GM19452 (cell line): Measurements from ENCODE around the gene CXCL17.

Experiments used
- ATAC-seq: cut with Tn5 transposase; IDR thresholded peaks from one replicate; pipeline ENCODE4 v1.9.1; 2021; ENCODE audit not compliant: unreplicated experiment

The CXCL17 gene

DNA sequence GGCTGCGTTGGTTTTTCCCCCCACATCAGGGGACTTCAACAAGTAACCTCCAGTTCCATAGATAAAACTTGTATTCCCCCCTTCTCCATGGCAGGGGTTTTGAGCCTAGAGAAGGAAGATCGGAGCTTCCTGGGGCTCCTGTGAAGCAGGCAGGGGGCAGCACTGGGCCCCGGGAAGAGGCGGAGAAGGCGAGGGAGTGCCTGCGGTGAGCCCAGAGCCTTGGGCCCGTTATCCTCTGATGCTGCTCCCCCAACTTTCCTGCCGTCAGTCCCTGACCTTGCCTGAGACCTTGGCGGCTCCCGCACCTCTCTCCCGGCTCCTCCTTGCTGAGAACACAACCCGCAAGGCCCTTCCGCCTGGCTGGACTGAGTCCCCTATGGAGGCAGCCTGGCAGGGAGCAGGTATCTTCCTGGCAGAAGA lies 18.0 kb downstream of the CXCL17 start:
- no peak for ATAC-seq

GRCh38 chr19:42424345-42424707 lies 18.4 kb downstream of the CXCL17 start:
- no peak for ATAC-seq

- peak; percentile 83 for ATAC-seq
Measured at GRCh38 chr19:42423462-42424344, 19.0 kb downstream of the CXCL17 start.

DNA sequence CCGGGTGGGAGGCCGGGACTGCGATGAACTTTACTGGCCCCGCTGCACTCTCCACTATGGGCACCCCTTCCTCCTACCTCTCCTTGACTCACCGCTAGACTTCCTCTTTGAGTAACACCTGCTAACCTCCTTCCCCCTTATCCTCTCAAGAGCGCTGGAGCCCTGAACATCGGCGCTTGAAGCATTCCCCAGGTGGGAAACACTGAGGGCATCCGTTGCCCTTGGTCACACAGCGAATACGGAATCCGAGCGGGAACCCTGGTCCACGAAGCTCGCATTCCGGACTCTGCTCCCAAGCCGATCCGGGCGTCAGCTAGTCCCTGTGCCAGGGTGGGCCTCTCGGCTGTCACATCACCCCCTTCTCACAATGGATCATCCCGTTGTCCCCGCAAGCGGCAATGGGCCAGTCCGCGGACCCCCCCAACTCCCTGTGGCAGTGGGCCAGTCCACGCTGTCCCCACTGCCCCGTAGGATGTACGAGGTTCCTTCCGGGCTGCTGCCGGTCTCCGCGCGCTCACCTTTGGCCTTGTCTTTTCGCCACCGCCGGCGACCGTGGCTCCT lies 19.8 kb downstream of the CXCL17 start:
- peak; percentile 35 for ATAC-seq

- ATAC-seq = peak; percentile 10
Measured at GRCh38 chr19:42422092-42422900, 20.4 kb downstream of the CXCL17 start.

DNA sequence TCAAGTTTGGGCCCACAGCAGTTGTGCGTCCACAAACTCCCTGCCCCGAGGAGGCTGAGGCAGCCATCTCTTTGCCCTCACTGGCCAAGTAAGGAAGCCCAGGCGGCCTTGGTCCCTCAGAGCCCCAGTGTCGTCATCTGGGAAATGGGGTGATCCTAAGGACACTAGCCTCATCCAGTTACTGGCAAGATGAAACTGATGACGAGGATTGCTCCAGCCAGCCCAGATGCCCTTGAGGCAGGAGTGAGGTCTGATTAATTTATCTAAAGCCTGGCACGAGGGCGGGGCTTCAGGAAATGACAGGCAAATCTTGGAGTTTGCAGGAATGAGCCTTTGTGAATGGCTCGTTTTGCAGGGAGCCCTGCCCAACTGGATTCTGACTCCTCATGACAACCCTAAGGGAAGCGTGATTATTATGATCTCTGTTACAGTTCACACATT lies 21.1 kb downstream of the CXCL17 start:
- ATAC-seq = no peak

DNA sequence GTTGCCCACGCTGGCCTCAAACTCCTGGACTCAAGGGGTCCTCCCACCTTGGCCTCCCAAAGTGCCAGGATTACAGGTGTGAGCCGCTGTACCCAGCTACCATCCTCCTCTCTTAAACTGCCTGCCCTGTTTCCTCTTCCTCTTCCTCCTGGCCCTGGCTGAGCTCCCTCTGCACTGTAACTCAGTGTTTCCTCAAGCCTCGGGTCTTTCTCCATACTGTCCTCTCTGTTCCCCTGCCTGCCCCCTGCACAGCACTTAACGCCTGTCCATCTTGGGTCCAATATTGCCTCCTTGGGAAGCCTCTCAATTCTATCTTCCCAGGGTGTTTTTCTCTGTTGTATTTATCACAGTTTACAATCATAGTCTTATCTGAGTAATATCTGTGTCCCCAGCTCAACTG lies 21.6 kb downstream of the CXCL17 start:
- ATAC-seq = no peak

DNA sequence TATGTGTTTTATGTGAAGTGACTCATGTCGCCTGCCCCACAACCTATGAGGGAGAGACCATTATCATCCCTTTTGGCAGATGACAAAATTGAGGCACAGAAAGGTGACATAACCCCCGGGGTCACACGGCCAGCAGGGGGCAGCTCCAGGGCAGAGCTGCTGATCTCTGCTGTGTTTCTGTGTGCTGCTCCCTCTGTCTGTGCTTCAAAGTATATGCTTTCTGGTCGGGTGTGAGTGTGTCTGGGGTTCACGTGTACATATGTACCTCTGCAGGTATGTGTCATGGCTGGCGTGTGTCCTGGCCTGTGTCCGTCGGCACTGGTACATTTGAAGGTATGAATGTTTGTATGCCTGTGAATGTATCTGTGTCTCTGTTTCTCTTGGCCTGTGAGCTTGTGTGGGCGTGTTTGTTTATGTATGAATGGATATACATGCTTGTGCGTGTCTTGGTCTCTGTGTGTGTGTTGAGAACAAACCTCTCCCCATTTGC lies 22.6 kb downstream of the CXCL17 start:
- ATAC-seq = peak; percentile 34

- no peak for ATAC-seq
Measured at GRCh38 chr19:42419309-42419708, 23.4 kb downstream of the CXCL17 start.

DNA sequence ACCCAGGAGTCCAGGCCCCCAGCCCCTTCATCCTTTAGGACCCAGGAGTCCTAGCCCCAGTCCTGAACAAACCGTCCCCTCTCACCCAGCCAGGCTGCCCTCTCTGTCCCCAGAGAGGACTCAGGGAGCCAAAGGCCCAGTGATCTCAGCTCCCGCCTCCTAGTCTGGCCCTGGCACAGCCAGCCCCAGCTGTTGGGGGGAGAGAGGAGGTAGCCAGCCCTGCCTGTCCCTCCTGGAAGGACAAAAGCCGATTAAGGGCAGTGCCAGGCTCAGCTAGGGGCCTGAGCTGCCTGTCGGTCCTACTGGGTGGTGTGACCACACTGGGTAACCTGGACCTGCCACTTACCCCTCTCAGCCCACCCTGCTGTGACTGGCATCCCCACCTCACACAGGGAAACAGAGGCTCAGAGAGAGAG lies 30.1 kb downstream of the CXCL17 start:
- ATAC-seq = no peak

- ATAC-seq = no peak
Measured at GRCh38 chr19:42412227-42412626, 30.5 kb downstream of the CXCL17 start.

- no peak for ATAC-seq
Measured at GRCh38 chr19:42411581-42412178, 31.1 kb downstream of the CXCL17 start.

GRCh38 chr19:42410371-42410770 lies 32.4 kb downstream of the CXCL17 start:
- ATAC-seq = no peak

DNA sequence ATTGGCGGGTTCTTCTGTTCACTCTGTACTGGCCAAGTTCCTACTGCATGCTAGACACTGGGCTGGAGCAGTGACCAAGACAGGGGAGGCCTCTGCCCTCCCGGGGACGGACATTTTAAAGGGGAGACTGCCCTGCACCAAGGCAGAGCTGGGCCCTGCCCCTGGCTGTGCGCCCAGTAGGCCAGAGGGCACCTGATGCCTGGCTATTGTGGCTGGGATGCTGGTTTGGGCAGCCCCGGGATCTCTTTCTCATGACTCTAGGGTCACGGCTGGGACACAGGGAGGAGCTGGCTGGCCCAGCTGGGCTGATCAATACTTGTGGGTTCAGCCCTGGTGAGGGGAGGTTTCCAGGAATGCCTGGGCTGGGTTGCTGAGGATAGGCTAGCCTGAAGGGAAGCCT lies 33.3 kb downstream of the CXCL17 start:
- ATAC-seq = no peak

GRCh38 chr19:42407816-42408175 lies 35.0 kb downstream of the CXCL17 start:
- ATAC-seq = no peak

DNA sequence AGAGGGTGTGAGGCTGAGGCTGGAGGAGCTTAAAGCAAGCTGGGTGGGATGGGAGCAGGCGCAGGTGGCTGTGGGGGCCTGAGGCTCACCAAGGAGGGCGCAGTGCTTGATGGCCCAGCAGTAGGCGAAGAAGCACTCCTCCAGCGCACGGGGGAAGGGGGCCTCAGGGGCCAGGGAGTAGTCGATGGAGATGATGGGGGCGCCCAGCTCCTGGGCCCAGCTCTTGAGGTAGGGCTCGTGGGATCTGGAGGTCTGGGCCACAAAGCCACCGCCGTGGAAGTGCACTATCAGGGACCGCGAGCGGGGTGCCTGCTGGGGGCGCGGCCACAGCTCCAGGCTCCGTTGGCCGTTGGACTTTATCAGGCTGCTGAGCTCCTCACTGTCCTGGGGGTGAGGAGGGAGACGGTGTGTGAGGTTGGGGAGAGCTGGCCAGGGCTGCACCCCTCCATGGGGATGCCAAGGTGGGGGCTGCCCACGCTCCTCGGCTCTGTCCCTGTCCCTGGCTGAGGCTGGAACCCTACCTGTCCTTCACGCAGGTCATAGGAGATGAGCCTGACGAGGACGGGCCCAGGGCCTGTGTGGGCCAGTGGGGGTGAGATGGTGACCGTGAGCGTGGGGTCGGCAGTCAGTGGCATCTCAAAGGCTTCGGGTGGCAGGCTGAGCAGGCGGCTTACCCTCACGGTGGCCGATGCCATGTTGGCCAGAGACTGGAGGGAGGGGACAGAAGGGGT lies 35.5 kb downstream of the CXCL17 start:
- no peak for ATAC-seq

DNA sequence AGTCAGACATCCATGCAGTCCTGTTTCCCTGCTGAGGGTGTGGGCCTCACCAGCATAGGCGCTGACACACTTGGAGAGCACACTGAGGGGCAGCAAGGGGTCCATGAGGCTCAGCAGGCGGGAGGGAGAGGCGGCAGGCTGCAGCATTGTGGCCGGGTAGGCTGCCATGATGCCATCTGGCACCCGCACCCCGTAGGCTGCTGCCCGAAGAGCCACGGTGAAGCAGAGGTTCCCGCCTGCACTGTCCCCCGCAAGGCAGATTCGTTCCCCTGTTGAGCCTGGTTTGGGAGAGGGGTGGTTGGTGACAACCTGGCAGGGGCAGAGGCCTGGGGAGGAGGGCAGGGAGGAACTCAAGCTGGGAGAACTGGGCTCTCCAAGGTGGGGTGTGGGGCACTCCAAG lies 36.6 kb downstream of the CXCL17 start:
- ATAC-seq = no peak

- ATAC-seq = no peak
Measured at GRCh38 chr19:42403586-42403985, 39.2 kb downstream of the CXCL17 start.

DNA sequence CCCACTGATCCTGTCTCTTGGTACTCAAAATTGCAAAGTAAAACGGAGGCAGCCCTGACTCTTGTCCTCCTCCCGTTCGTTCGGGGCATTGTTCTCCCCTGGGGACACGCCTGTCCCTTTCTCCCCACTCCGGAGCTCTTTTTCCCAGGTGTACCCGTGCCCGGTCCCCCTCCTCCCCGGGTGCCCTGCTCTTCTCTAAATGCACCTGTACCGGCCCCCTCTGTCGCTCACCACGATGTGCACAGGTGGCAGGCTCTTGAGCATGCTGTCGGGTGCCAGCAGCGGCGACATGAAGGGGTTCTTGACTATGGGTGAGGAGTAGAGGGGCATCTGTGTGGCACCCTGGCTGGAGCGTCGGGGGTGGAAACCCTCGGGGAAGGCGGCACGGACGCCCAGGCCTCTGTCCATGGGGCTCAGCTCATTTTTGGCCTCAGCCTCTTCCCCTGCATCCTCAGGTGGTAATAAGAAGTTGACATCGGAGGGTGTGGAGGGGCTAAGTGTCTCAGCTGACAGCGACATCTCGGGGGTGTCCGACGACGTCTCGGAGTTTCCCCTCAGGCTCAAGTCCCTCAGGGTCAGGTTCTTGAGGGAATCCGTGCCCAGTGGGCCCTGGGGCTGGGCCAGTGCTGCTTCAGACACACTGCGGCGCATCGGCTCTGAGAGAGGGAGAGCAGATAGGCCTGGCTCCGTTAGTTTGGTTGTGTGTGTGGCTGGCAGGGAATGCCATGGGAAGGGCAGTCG lies 40.2 kb downstream of the CXCL17 start:
- ATAC-seq = no peak
